Mesenteric fat pad (tissue), 1 donor: Measurements from ENCODE around the gene GRID2. TPM values are rescaled to one million over a fixed set of nuclear protein-coding genes. Genes with fewer than 3 reads are reported as not detected.
"Not testable (repeated sequence)": the region's sequence is repeated elsewhere in the genome, so short reads cannot be mapped to it uniquely, and the experiment has no call there.

Source experiments
- DNase-seq: peaks from one replicate; pipeline ENCODE4 v3.0.0-alpha.2; 2020; ENCODE audit warnings: low spot score
- total RNA-seq: library from RNA; stranded (reverse); fragmentation: NEBNext Ultra II Directional; extraction: Animal tissue kit (Norgen Biotek cat#: 25700); gene quantifications from one replicate; pipeline ENCODE4 v1.2.1, GENCODE V29; 2021
- donor health status: DM: yes; HTN: yes; CAD: no.

The GRID2 gene
- total RNA-seq, 1 donor from 2014 or later = not detected

- not testable (repeated sequence) for DNase-seq
These were observed 997.2 kb downstream of the GRID2 start for GRCh38 chr4:93300780-93301555.

DNA sequence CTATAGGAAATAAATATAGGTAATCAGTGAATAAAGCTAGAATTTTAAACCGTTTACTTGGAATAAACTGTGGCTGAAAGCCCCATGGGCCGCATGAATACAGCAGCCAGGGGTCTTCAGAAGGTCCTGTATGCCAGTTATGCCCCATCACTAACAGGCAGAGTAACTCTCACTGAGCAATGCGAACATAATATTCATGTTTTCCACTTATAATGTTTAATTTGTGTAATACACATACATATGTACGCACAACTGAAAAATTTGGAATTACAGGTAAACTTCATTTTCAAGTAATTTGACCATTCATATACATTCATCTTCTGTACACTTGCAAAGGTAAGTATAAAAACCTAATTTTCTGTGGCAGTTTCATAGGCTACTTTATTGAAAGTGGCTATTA, 998.5 kb downstream of the GRID2 start:
- DNase-seq = no peak

- DNase-seq = no peak
These were observed 999.7 kb downstream of the GRID2 start for GRCh38 chr4:93303440-93303839.

DNA sequence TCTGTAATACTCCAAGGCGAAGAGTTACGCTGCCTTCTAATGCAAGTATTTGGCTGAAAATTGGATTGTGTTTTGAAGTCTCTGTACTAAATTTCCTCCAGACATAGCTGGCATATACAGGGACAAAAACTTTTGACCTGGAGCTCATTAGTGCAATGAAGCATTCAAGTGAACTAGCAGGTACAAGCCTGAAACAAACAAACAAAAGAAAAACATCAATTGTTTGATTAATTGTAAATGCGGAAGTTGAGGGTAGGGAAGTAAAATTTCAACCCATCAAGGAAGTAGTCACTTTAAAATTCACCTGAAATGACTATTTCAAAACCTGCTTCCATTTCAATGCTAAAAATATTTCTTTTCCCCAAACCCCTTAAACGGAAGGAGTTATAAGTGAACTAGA, 1008.5 kb downstream of the GRID2 start:
- DNase-seq = no peak

GRCh38 chr4:93313197-93313596, 1009.4 kb downstream of the GRID2 start:
- DNase-seq = no peak

GRCh38 chr4:93317057-93317456, 1013.3 kb downstream of the GRID2 start:
- no peak for DNase-seq

DNA sequence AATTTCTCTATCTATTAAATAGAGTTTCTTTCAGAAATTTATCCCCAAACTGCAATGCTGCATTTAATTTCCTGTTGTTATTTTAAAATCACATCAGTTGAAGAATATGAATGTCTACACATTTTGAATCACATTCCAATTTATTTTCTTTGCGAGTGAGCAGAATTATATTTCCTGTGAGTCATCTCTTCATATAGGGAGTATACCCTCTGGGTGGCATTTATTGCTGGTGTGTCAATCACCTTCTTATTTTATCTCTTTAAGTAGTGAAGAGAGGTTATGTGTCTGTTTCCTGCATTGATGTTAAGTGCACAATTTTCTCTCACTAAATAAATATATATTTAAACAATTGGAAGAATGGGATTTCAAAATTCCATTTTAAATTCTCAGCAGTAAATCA, 1013.8 kb downstream of the GRID2 start:
- no peak for DNase-seq

DNA sequence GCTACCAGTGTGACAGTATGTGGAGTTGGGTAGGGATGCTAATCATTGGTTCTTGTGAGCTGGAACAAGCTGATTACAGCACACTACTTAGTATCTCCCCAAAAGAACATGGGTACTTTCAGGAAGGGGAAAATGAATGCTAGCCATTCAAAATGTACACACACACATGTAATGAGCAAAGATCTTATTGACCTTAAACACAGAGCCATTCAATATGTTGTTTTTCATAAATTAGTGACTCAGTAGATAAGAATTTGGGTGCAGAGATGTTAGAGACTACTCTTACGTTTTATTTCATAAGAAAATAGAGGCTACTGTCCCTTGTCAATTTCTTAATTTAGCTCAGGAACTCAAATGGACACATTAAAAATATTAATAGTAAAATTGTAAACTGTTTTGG, 1015.3 kb downstream of the GRID2 start:
- DNase-seq = no peak

GRCh38 chr4:93320356-93320755, 1016.6 kb downstream of the GRID2 start:
- DNase-seq = no peak

GRCh38 chr4:93327346-93327745, 1023.6 kb downstream of the GRID2 start:
- DNase-seq = no peak

DNA sequence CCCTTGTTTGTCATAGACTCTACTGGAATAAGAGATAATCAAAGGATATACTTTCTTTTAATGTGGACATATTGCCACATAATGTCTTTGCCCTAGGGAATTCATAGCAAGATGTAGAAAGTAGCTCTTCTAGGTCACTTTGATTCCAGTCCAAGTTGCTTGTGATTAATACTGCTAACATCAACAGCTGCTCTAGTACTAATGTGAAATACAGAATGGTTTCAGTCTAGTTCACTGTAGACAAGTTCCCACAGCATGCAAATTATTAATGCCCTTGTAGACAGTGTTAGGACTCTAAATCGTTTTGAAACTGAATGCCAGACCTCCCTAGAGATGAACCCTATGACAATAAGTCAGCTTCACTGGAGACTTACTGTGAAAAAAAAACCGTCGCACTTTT, 1030.2 kb downstream of the GRID2 start:
- DNase-seq = no peak

GRCh38 chr4:93337196-93337595, 1033.4 kb downstream of the GRID2 start:
- no peak for DNase-seq

GRCh38 chr4:93342738-93343137, 1039.0 kb downstream of the GRID2 start:
- no peak for DNase-seq

DNA sequence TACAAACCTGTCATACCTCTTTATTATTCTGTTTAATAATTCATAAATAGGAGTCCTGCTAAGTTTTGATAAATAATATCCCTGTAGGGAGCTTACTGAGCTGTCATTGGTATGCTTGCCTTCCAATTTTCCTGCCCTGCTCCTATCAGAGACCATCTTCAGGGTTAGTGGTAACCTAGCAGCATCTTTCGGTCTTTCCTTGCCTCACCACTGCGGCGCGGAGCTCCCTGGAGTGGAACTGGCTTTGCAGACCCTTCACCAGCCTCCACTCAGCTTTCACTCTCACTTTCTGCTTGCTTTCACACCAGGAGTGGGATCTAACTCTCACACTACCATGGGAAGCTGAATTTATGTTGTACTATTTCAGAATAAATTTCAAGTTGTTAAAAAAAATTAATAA, 1043.1 kb downstream of the GRID2 start:
- no peak for DNase-seq

GRCh38 chr4:93348896-93349295, 1045.1 kb downstream of the GRID2 start:
- DNase-seq = no peak

- no peak for DNase-seq
These were observed 1048.1 kb downstream of the GRID2 start for GRCh38 chr4:93351846-93352245.

DNA sequence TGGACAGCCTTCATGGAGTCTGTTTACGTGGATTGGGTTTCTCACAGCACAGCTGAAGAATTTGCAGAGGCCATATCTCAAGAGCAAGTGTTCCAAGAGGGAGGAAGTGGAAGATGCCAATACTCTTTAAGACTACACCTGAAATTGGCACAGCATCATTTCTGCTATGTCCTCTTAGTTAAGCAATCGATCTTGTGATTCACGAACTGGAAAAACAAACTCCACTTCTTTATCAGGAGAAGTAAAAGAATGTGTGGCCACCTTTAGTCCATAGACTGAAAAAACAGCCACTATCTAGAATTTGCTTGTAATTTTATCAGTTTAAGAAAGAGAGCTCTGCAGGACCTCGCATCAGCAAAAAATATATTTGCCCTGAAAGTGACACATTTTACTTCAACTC, 1051.6 kb downstream of the GRID2 start:
- DNase-seq = no peak

- no peak for DNase-seq
These were observed 1055.8 kb downstream of the GRID2 start for GRCh38 chr4:93359586-93359985.

DNA sequence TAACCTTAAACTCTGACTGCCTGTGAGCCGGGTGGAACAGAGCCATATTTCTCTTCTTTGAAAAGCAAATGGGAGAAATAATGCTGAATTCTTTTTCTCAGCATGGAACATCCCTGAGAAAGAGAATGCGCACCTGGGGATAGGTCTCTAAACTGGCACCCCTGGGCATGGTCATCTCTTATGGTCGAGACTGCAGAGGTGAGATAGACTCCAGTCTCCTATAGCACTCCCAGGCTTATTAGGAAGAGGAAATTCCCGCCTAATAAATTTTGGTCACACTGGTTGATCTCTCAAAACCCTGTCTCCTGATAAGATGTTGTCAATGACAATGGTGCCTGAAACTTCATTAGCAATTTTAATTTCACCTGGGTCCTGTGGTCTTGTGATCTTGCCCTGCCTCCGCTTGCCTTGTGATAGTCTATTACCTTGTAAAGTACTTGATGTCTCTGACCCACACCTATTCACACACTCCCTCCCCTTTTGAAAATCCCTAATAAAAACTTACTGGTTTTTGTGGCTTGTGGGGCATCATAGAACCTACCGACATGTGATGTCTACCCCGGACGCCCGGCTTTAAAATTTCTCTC, 1062.5 kb downstream of the GRID2 start:
- not testable (repeated sequence) for DNase-seq

DNA sequence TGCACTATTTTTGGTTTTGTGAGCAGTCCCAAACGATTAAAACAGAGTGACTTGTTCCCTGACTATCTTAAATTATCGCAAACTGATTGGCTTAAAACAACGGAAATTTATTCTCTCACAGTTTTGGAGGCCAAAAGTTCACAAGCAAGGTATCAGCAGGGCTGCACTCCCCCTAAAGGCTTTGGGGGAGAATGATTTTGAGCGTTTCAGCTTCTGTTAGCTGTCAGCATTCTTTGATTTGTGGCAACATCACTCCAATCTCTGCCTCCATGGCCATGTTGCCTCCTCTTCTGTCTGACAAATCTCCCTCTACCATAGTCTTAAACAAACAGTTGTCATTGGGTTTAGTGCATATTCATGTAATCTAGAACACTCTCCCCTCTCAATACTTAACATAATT, 1065.2 kb downstream of the GRID2 start:
- no peak for DNase-seq

DNA sequence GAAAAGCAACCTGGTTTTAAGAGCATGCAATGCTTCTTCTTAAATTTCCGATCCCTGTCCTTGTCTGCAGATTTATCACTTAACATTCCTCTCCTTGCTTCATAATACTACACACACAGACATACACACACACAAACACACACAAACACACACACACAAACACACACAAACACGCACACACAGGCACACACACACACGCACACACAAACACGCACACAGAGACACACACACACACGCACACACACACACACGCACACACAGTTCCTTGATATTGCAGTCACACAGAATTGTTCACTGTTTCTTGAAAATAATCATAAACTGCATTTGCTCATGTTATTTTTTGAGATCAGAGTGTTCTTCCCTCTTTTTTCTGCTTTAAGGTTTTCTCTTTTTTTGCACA, 1066.5 kb downstream of the GRID2 start:
- no peak for DNase-seq

- DNase-seq = no peak
These were observed 1070.4 kb downstream of the GRID2 start for GRCh38 chr4:93373893-93374860.
